ENCODE results near the gene PCBP2.
"Not testable (repeated sequence)": the region's sequence is repeated elsewhere in the genome, so short reads cannot be mapped to it uniquely, and the experiment has no call there.

The PCBP2 gene

DNA sequence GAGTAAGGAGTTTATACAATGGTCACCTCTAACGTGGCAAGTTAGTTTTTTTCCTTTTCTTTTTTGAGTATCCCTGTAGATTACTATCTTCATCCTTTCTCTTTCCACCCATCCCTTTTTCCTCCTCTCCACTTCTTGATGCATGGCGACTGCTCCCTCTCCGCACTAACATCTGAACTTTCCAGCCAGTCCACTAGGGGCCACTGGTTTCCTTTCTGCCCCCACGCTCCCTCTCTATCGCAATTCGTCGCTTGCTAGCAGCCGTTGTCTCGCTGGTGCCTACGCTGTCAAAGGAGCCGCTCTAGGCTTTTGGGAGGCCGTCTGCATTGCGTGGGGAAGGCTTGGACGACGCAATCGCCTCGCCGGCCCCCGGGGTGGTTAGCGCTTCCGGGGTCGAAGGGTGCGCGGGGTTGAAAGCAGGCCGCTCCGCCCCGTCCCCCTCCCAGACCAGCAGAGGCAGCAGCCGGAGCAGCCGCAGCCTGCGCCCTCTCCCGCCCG lies at the start of gene PCBP2:
Gene PCBP2, plus strand, starts transcription at position 442 of the 498 bp plus-strand sequence. CDS start 2,699 bp downstream, outside the sequence.
- peak; percentile 99 for DNase-seq

DNA sequence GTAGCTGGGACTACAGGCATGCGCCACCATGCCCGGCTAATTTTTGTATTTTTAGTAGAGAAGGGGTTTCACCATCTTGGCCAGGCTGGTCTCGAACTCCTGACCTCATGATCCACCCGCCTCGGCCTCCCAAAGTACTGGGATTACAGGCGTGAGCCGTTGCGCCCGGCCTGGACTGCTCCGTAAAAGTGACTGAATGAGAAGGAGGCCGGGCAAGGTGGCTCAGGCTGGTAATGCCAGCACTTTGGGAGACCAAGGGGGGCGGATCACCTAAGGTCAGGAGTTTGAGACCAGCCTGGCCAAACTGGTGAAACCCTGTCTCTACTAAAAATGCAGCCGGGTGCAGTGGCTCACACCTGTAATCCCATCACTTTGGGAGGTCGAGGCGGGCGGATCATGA lies 49.6 kb upstream of the PCBP2 start:
- not testable (repeated sequence) for DNase-seq

DNA sequence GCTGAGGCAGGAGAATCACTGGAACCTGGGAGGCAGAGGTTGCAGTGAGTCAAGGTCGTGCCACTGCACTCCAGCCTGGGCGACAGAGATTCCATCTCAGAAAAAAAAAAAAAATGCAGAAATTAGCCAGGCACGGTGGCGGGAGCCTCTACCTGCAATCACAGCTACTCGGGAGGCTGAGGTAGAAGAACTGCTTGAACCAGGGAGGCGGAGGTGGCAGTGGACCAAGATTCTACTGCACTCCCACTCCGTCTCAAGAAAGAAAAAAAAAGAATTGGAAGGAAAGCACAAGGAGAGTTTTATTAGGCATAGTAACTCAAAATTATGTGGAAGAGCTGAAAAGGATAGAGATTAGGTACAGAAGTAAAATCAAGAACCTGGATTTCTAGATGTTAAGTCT lies 49.0 kb upstream of the PCBP2 start:
- no peak for DNase-seq

DNA sequence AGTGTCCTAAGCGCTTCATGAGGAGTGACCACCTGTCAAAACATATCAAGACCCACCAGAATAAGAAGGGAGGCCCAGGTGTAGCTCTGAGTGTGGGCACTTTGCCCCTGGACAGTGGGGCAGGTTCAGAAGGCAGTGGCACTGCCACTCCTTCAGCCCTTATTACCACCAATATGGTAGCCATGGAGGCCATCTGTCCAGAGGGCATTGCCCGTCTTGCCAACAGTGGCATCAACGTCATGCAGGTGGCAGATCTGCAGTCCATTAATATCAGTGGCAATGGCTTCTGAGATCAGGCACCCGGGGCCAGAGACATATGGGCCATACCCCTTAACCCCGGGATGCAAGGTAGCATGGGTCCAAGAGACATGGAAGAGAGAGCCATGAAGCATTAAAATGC lies 41.0 kb upstream of the PCBP2 start:
- DNase-seq = no peak

DNA sequence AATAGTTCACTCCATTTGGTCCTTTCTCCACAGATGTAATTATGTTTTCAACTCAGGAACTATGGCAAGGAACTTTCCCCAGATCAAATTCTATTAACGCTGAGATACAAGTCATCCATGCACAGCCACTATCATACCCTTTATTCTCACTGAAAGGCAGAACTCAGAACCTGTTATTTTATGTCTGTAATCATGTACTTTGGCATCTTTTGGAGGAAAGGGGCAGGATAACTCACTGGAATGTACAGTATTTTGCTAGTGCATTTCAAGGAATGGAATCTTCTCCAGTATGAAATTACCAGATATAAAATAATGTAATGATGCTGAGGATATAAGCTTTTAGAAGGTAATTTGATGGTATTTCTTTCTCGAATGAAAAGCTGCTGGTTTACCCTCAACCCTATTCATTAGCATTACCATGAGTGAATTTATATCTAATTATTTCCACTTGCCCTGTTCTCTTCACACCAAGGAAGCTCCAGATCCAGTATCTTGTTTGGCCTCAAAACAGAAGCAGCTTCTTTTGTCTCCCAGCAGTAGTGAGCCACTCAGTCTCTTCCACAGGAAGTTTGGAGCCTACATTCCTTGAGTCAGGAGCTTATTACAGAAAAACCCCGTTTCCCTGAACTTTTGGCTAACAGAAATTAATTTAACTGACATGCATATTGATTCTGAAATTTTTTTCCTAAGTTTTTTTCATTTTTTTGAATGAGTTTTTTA lies 38.3 kb upstream of the PCBP2 start:
- DNase-seq = no peak

DNA sequence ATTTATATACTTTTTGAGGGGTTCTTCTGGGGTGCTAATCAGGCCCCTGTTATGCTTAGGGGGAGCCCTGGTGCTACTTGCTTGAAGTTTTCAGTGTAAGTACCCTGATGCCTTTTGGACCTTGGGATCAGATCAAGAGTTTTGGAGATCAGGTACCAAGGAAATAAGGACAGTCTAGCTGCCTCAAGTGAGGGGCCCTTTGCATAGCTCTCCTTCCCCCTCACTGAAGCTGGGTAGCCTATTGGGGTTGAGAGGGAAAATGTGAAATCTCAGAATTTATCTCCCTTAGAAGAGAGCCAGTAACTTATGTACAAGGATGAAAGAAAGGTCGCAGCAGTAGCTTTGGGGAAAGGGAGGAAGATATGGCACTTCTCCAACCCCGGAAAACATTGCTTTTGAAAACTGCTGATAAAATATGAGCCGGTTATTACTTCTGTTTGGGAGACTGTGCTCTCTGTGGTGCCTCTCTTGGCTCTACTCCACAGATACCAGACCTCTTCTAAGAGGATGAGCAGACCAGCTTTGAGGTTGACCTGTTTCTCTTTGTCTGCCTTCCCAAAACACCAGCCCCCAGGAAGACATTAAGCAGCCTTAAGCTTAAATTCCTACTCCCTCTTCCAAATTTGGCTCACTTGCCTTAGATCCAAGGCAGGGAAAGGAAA lies 37.0 kb upstream of the PCBP2 start:
- no peak for DNase-seq

DNA sequence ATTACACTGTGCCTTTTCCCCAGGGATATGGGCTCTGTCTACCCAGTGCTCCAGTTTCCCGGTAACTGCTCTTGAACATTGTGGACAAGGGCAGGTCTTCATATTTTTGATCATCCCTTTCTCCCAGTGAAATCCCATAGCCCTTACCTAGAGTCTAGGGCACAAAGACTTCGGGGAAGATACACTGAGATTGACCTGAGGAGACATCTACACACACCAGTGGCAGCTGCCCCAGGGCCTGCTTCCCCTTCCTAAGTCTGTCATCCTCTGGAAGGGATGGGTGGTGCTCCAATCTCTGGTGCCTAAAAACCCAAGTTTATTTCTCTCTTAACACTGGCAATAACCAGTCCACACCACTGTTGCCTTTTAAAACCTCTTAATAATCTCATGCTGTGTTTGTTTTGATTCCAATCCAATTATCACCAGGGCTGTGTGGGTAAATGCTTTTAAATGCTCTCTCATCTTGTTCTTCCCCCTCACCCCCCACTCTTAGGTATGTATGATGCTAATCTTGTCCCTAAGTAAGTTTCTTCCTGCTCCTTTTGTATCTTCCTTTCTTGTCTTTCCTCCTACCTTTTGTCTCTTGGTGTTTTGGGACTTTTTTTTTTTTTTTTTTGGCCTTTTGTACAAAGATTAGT lies 36.0 kb upstream of the PCBP2 start:
- peak in 1 of 2 experiments; percentile 9 for DNase-seq

DNA sequence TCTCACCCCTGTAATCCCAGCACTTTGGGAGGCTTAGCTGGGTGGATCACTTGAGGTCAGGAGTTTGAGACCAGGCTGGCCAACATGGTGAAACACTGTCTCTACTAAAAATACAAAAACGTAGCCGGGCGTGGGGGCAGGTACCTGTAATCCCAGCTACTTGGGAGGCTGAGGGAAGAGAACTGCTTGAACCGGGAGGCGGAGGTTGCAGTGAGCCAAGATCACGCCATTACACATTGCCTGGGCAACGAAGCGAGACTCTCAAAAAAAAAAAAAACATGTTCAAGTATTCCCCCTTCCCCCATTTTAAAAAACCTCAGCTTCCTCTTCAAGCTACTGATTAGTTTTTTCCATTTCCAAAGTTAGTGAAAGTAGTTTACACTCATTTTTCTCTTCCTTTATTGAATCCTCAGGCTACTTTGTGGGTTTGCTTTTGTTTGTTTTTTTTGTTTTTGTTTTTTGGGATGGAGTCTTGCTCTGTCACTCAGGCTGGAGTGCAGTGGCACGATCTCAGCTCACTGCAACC lies 34.5 kb upstream of the PCBP2 start:
- not testable (repeated sequence) for DNase-seq

DNA sequence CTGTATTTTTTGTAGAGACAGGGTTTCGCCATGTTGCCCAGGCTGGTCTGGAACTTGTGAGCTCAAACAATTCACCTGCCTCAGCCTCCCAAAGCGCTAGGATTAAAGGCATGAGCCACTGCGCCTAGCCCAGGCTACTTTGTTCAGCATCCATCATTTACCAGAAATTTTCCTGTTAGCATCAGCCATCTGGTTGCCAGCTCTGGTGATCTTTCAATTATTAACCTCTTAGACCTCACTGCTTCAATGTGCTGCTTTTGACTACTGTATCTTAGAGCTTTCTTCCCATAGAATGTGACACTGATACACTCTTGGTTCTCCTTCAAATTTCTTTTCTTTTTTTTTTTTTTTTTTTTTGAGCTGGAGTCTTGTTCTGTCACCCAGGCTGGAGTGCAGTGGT lies 33.7 kb upstream of the PCBP2 start:
- DNase-seq = no peak

DNA sequence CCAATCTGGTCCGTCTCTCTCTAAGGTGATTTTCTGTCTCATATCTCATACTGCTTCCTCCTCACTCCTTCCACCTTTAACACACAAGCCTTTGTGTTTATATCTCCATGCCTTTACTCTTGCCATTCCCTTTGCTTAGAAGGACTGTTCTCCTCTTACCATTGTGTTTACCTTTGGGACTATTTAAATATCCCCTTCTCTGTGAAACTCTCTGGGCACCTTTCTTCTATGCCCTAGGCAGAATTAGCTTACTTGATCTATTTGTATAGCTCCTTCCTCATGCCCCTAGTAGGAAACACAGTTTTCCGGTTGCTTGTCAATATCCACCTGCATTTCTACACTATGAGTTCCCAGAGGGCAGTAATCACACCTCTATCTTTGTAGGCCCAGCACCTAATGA lies 32.1 kb upstream of the PCBP2 start:
- no peak for DNase-seq

DNA sequence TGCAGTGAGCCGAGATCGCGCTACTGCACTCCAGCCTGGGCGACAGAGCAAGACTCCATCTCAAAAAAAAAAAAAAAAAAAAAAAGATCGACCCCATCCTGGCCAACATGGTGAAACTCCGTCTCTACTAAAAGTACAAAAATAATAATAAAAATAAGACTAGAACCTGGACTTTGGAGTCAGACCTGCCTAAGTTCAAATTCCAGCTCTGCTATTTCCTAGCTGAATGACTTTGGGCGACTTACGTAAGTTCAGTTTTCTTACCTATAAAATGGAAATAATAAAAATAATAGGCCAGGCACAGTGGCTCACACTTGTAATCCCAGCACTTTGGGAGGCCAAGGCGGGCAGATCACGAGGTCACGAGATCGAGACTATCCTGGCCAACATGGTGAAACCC lies 29.7 kb upstream of the PCBP2 start:
- DNase-seq = not testable (repeated sequence)

DNA sequence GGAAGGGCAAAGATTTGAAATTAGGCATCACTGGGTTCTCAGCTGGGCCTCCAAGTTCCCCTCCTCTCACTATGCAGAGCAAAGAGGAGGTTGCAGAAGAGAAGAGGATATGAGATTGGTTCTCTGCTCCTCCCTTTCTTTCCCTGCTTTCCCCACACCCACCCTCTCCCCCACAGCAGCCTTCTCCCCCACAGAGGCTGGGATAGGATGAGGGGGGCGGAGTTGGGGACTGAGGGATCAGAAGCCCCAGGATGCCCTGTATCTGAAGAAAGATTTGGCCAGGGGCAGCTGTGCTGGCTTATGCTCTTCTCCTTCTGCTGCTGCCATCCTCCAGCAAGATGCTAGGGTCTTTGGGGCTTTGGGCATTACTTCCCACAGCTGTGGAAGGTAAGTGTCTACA lies 28.3 kb upstream of the PCBP2 start, which contains the start of gene AMHR2:
Gene AMHR2, plus strand, starts transcription at position 259 of the 400 bp plus-strand sequence. Its CDS starts 80 bp downstream, at position 339.
- no peak for DNase-seq

DNA sequence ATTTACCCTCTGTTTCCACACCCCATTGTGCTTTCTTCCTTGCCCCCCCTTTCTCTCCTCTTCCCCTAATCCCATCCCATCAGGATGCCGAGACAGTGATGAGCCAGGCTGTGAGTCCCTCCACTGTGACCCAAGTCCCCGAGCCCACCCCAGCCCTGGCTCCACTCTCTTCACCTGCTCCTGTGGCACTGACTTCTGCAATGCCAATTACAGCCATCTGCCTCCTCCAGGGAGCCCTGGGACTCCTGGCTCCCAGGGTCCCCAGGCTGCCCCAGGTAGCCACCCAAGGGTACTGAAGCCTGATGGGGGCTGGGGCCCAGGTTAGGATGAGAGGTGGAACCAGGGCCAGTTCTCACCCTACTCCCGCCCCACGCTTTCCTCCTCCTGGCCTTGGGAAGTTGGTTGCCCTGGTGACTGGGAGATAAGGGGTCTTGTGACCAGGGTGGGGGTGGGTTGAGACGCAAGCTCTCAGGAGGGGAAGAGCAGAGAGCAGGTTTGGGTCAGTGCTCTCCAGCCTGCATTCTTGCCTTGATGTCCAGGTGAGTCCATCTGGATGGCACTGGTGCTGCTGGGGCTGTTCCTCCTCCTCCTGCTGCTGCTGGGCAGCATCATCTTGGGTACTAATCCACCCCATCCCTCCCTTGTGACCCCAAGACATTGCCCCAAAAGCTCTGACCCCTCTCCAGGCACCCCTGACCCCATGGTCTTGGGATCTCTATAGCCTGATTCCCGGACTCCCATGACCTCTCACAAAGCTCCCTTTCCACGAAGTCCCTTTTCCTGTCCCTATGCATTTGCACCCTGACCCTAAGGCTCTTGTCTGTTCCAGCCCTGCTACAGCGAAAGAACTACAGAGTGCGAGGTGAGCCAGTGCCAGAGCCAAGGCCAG lies 27.0 kb upstream of the PCBP2 start:
- no peak for DNase-seq

DNA sequence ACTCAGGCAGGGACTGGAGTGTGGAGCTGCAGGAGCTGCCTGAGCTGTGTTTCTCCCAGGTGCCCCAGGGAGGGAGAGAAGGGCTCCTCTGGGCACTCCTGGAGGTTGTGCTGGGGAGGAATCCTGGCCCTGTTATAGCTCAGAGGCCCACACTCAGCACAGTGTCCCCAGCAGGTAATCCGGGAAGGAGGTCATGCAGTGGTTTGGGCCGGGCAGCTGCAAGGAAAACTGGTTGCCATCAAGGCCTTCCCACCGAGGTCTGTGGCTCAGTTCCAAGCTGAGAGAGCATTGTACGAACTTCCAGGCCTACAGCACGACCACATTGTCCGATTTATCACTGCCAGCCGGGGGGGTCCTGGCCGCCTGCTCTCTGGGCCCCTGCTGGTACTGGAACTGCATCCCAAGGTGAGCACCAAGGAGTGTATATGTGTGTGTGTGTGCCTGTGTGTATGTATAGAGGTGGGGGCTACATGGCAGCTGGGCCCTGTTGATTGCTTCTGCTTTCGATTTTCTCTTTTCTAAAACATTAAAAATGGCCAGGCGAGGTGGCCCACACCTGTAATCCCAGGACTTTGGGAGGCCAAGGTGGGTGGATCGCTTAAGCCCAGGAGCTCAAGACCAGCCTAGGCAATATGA lies 26.3 kb upstream of the PCBP2 start:
- no peak for DNase-seq

DNA sequence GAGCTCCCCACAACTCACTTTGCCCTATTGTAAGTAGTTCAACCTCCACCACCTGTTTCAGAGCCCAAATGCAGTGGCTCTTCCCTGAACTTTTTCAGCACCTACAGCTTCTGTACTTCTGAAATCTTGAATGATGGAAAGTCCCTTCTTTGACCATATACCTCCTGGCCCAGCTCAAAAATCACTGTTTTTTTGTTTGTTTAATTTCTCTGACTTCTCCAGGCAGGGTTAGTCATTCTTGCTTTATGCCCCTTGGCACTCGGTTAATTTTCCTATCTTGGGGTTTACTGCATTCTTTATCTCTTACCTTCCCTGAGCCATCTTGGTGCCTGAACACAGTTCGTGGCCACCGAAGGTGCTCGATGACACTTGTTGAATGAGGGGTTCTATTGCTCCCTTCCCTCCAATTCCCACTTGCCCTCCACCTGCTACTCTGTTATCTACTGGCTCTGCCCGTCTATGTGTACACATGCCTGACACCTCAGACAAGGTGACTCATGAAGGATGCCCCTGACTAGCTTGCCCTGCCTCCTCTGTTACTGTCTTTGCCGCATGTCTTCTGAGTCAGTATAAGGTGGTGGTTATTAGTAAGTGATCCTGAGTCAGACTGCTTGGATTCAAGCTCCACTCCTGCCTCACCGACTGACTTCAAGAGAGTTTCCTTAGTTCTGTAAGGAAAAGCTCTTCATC lies 23.9 kb upstream of the PCBP2 start:
- no peak for DNase-seq

DNA sequence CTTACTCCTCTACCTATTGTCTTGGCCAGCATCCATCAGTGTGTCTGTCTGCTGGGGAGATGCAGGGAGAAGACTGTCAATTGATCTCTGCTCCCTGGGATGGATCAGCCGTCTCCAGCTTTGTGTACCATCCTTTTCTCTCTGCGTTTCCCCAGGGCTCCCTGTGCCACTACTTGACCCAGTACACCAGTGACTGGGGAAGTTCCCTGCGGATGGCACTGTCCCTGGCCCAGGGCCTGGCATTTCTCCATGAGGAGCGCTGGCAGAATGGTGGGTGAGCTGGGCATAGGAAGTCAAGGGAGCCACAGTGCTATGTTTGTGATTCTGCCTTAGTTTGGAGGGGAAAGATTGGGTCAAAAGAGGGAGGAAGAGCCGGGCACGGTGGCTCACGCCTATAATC lies 23.2 kb upstream of the PCBP2 start:
- DNase-seq = no peak

DNA sequence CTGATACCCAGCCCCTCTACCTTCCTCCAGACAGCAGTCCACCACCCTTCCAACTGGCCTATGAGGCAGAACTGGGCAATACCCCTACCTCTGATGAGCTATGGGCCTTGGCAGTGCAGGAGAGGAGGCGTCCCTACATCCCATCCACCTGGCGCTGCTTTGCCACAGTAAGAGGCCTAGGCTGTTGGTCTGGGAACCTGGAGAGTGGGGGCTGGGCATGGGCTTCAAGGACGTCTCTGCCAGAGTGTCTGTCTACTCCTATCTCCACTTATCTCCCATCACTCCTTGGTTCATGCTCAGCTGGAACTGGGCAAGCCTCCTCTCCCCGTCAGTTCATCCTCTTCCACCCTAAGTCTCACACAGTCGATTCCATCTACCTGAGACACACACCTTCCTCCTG lies 21.8 kb upstream of the PCBP2 start:
- no peak for DNase-seq

DNA sequence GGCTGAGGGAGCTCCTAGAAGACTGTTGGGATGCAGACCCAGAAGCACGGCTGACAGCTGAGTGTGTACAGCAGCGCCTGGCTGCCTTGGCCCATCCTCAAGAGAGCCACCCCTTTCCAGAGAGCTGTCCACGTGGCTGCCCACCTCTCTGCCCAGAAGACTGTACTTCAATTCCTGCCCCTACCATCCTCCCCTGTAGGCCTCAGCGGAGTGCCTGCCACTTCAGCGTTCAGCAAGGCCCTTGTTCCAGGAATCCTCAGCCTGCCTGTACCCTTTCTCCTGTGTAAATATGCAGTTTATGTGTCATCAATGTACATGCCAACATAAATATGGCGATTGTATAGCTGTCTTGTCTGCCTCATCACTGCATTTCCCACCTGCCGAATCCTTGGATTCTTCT lies 20.7 kb upstream of the PCBP2 start:
- no peak for DNase-seq

DNA sequence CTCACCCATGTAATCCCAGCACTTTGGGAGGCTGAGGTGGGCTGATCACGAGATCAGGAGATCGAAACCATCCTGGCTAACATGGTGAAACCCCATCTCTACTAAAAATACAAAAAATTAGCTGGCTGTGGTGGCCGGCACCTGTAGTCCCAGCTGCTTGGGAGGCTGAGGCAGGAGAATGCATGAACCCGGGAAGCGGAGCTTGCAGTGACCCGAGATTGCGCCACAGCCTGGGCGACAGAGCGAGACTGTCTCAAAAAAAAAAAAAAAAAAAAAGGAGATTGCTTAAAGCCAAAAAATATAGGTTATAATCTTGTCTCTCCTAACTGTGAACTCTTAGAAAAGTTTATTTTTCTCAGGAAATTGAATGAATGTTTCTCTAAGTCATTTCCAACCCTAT lies 16.6 kb upstream of the PCBP2 start:
- DNase-seq = not testable (repeated sequence)

DNA sequence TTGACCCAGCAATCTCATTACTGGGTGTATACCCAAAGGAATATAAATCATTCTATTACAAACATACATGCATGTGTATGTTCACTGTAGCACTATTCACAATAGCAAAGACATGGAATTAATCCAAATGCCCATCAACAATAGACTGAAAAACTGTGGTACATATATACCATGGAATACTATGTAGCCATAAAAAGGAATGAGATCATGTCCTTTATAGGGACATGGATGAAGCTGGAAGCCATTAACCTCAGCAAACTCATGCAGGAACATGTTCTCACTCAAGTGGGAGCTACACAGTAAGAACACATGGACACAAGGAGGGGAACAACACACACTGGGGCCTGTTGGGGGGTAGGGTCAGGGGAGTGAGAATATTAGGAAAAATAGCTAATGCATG lies 12.3 kb upstream of the PCBP2 start:
- DNase-seq = not testable (repeated sequence)

Data from NCI-H2081 (cell line).